ENCODE measurements around the gene CDSN.

The CDSN gene

DNA sequence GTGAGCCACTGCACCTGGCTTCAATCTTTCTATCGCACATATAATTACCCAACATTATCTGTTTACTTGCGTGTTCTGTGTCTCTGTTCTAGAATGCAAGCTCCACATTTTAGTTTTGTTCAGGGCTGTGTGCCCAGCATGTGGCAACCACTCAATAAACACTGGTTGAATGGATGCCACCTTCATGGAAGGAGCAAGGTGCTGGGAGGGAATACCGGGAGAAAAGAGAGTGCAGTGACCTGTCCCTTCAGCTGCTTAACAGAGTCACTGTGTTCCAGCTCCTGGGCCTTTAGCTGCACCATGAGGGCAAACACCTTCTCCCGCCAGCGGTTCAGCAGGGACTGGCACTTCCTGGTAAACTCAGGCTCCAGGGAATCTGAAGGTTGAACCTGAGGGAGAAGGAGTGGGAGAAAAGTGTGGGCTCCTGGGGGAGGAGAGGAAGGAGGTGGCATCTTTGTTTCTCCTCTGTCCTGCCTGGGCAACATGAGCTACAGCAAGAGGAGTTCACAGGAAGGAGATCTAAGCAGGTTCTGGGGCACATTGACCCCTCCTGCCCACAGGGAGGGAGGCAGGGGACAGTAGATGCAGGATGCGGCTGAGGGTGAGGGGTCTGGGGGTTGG lies 29.7 kb upstream of the CDSN start:
- in situ Hi-C loops (cut with MboI; ENCODE audit: low sequenced_read_pairs) = no loop called here

DNA sequence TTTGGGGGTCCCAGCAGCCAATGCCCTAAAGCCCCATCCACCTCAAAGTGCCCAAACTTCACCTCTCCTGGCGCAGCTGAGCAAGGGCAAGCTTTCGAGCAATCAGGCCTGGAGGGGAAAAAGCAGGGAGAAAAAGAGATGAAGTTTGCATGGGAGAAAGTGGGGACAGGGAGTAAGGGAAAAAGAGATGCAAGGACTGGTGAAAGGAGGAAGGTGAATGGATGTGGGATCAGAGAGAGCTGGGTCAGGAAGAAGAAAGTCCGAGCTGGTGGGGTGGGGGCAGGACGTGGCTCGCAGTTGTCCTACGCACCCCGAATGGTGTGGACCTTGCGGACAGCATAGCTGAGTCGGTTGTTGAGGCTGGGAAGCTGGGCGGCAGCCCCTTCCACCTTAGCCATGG lies 25.1 kb upstream of the CDSN start:
- in situ Hi-C loops (cut with MboI; ENCODE audit: low sequenced_read_pairs) = no loop called here

DNA sequence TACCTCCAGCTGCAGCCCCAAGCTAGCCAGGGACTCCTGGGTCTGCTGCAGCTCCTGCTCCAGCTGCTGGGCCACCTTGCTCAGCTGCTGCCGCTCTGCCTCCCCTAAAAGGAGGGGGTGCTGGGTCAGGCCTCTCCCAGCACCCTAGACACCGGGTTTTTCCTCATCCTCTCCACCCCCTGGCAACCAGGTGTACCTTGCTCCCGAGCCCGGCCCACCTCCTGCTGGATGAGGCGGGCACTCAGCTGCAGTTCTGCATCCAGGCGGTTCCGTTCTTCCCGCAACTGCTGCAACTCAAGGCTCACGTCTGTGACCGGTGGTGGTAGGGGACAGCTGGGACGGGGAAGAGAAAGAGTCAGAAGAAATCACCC lies 24.7 kb upstream of the CDSN start:
- in situ Hi-C loops (cut with MboI; ENCODE audit: low sequenced_read_pairs) = no loop called here

DNA sequence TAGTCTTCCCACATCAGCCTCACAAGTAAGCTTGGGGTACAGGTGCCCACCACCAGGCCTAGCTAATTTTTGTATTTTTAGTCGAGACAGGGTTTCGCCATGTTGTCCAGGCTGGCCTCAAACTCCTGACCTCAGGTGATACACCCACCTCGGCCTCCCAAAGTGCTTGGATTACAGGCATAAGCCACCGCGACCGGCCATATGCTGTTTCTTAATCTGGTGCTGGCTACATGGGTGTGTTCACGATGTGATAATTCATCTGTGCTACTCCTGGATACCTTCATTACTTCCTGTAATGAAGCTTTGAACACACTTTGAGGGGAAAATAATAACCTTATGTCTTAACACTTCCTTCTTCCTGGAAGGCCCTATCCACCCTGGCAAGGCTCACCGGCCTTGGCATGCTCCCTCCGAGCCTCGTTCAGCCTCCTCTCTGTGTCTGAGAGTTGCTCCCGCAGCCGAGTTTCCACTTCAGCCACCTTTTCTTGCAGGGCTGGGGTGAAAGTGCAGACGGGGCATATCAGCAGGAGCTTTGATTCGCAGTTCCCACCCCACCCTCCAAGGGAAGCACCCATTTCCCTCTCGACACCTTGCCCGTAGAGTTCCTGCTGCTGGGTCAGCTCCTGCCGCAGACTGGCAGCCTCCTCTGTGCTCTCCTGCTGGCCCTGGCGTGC lies 24.2 kb upstream of the CDSN start:
- in situ Hi-C loops (cut with MboI; ENCODE audit: low sequenced_read_pairs) = no loop called here

DNA sequence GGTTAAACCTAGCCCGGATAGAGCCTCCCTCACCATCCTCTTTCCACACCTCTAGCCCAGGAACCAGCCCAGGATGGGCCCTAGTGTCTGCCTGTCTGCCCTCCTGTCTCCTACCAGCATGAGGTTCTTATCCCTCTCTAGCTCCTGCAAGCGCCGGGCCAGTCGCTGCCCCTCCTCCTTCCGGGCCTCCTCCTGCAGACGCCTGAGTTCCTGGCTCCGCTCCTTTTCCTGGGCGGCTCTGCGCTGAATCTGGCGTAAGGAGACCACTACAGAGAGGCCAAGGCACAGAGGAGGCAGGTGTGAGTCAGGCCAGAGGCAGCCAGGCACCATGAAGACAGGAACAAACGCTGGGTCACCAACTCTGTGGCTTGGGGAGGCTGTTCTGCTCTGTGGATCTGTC lies 22.9 kb upstream of the CDSN start:
- in situ Hi-C loops (cut with MboI; ENCODE audit: low sequenced_read_pairs) = no loop called here

DNA sequence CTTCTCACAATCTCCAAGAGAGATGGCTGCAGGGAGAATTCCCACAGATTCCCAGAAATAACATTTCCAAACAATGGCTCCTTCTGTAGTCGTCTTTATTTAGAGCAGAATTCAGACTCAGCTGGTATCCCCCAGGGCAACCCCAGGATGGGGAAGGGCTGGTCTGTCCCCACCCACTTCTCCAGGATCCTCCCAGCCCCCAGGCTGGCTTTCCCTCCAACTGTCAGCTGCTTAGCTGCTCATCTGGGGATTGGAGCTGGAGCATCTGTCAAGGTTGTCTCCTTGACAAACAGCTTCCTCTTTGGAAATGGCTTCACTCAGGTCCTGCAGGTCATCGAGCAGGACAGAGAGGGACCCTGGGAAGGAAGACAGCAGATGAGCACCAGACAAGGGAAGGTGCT lies 22.1 kb upstream of the CDSN start:
- in situ Hi-C loops (cut with MboI; ENCODE audit: low sequenced_read_pairs) = no loop called here

DNA sequence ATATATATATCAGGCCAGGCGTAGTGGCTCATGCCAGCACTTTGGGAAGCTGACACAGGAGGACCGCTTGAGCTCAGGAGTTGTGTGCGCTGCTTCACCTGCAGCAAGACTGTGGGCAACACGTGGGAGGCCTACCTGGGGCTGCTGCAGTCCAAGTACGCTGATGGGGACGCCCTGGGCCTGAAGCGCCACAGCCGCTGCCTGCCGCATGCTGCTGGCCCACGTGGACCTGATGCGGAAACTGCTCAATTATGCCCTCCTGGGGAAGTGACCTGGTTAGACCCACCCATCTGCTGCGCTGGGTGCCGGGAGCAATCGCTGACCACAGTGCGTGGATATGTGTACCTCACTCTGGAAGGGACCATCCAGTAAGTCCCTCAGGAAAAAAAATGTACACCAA lies 20.4 kb upstream of the CDSN start:
- in situ Hi-C loops (cut with MboI; ENCODE audit: low sequenced_read_pairs) = no loop called here

DNA sequence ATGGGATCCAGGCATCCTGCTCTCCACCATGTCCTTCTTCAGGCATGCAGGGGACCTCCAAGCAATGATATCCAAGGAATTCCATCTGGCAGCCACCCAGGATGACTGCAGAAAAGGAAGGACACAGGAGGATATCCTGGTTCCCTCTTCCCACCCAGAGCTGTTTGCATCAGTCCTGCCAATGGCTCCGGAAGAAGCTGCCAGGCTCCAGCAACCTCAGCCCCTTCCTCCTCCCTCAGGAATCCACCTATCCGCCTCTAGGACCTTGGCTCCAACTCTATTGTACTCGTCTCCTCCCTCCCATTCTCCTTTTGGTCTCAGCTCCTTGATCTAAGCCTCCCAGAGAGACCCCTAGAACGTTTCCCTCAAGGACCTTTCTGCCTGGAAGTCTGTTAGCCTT lies 19.4 kb upstream of the CDSN start:
- in situ Hi-C loops (cut with MboI; ENCODE audit: low sequenced_read_pairs) = loop anchor here (5.0 to 10.0 kb wide), 2 partner anchors 48 to 225 kb away; no protein-coding TSS in a partner anchor

DNA sequence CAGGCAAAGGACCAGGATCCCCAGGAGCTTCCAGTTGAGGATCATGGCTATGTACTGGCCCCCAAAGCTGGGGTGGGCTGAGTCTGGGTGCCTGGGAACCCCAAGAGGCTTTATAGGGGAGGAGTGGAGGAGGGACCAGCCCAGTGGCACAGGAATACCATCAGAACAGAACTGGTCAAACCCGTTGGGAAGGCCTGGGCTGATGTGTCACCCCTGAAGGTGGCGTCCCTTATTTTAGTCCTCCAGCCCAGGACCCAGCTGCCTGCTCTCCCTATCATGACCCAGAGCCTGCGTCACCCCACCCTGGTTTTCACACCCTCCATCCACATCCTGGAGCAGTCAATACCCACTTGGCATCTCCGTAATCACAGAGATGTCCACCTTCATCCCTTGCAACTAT lies 18.7 kb upstream of the CDSN start, which contains the start of gene PSORS1C2:
TSS of gene PSORS1C2 (minus strand) at position 85 of the 400 bp plus-strand sequence. CDS start at position 45, 40 bp downstream.
- in situ Hi-C loops (cut with MboI; ENCODE audit: low sequenced_read_pairs) = loop anchor here (5.0 to 10.0 kb wide), 2 partner anchors 48 to 226 kb away; no protein-coding TSS in a partner anchor

DNA sequence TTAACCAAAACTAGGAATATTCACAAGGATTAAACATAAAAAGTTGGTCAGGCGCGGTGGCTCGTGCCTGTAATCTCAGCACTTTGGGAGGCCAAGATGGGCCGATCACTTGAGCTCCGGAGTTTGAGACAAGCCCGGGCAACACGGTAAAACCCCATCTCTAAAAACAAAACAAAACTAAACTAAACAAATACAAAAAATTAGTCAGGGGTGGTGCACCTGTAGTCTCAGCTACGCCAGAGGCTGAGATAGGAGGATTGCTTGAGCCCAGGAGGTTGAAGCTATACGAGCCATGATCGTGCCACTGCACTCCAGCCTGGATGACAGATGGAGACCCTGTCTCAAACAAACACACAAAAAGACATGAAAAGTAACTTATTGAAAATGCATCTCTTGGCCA lies 15.5 kb upstream of the CDSN start:
- in situ Hi-C loops (cut with MboI; ENCODE audit: low sequenced_read_pairs) = loop anchor here (5.0 to 10.0 kb wide), 2 partner anchors 52 to 229 kb away; no protein-coding TSS in a partner anchor

DNA sequence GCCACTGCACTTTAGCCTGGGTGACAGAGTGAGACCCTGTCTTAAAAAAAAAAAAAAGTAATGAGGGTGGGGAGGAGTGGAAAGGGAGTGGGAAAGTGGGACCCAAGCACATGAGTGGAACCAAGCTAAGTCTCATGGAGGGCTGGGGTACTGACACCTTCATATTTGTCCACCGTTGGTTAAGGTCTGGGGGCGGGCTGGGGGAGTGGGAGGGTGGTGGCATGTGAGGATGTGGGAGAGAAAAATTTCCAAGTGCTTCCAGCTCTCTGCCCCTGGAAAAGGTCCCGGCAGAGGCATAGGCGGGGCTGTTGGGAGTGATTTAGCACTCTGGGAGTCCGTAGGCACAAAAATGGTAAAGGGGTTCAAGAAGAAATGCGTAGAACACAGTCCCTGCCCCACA lies 12.6 kb upstream of the CDSN start:
- in situ Hi-C loops (cut with MboI; ENCODE audit: low sequenced_read_pairs) = loop anchor here (10.0 kb wide), 1 partner anchor 232 kb away; no protein-coding TSS in a partner anchor

DNA sequence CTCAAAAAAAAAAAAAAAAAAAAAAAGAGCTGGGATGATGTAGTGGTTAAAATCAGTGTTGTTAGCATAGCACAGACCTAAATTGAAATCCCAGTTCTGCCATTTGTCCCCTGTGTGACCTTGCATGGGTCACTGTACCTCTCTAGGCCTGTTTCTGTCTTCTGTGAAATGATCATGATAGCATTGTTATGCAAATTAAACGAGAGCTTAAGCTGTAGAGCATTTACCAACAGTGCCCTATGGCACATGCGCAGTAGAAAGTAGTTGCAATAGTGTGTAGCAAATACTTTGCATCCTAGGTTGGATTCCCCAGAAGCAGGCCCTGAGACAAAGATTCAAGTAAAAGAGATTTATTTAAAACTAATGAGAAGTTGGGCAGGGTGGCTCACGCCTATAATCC lies 11.3 kb upstream of the CDSN start:
- in situ Hi-C loops (cut with MboI; ENCODE audit: low sequenced_read_pairs) = loop anchor here (10.0 kb wide), 1 partner anchor 233 kb away; no protein-coding TSS in a partner anchor

DNA sequence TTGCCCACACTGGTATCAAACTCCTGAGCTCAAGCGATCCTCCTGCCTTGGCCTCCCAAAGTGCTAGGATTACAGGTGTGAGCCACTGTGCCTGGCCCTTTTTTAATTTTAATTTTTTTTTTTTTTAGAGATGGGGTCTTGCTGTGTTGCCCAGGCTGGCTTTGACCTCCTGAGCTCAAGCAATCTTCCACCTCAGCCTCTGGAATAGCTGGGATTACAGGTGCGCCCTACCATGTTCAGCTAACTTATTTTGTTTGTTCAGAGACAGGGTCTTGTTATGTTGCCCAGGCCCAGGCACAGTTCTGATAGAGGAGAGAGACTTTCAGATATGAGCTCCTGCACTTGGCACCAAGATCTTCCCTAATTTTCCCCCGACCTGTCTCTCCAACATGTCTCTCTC lies 10.5 kb upstream of the CDSN start:
- in situ Hi-C loops (cut with MboI; ENCODE audit: low sequenced_read_pairs) = loop anchor here (10.0 kb wide), 1 partner anchor 234 kb away; no protein-coding TSS in a partner anchor

DNA sequence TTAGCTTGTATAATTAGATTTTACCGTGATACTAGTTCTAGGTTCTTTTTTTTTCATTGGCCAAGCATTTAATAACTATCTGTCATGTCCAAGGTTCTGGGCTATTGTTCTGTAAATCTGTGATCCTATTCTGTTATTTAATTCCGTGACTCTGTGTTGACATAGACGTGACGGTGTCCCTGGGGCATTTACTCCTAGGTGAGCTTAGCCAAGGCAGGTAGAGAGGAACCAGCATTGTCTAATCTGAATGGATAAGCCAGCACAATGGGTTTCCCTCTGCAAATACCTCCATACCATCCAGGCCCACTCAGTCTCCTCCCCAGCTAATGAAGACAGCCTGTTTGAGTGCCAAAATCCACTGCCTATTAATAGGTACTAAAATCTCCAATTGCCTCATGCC lies 8.9 kb upstream of the CDSN start:
- in situ Hi-C loops (cut with MboI; ENCODE audit: low sequenced_read_pairs) = no loop called here

DNA sequence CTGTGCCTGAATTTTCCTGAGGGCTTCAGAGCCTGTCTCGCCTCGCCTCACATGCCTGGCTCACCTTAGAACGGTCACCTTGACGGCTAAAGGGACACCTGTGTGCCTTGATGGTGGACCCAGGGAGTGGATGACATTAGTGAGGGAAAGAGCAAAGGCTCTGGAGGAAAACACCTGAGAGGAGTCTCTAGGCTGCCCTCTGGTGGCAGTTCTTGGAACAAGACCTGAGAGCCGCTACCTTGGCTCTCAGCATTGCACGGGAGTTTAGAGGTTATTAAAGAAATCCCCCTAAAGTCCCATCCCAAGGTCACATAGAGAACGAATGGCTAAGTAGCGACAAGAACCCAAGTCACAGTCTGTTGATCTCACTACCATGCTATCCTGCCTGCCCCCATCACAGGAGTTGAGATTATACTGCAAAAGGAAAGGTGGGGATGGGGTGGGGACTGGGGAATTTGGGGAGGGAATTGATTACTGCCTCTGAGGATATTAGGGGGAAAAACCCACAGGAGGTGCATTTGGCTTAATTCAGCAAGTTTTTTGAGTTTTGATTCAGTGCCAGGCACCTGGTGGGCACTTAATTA lies 7.9 kb upstream of the CDSN start:
- in situ Hi-C loops (cut with MboI; ENCODE audit: low sequenced_read_pairs) = no loop called here

DNA sequence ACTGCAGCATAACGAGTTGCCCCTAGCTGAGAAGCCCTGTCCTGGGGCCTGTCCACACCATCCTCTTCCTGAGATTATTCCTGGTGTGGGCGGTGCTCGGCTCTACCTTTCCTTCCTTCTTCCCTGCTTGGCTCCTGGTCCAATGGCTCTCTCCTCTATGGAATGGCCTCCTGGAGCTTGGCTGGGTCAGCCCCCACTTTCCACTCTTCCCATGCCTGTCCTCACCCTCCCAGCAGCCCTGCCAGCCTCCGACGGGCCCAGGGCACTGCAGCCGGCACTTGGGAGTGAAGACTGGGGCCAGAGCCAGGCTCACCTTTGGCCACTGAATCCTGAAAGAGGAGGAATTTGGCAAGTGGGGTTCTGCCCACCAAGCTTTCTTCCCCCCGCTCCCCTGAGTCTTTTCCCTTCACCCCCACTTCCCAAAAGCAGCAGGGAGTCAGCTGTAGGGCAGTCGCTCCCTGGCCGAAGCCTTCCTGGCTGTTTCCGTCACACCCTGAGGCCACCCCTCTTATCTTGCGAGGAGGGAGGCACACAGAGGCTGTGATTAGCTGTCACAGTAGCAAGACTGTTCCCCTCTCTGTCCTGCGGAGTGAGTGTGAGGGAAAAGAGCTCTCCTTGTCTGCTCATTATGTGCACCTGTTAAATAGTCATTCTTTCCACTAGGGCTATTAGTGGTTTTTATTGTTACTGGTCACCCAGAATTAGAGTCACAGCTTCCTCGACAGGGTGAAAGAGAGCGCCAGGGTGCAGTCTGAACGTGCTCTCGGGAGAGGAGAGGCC lies 6.3 kb upstream of the CDSN start:
- in situ Hi-C loops (cut with MboI; ENCODE audit: low sequenced_read_pairs) = no loop called here

DNA sequence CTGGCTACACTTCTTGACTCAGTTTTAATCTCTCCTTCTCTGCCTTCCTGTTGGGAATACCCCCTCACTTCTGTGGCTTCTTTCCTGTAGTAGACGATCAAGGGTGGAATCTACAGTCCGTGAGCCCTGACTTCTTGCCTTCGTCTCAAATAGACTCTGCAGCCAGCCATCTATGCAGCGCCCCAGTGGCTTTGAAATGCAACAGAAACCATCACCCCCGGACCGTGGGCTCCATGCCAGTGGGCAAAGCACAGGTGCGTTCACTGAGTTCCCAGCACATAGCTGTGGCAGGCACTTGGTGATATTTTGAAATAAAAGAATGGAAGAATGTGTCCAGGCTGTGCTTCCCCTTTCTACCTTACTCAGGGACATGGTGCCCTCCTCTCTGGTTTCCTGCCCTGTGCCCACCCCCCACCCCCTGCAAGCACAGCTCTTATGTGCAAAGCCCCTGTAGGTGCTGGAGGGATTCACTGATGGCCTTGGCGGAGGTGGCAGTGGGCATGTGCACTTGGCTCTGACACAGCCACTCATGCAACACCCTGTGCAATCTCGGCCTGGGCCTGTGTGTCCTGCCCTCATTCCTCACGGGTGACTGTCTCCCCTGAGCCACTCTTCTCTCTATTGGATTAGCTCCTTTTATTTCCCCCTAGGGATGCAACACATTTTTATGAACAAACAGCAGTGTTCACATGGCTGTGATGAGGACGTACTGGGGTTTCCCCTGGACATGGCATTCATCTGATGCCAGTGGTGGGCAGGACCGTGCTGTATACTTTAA lies 5.5 kb upstream of the CDSN start:
- in situ Hi-C loops (cut with MboI; ENCODE audit: low sequenced_read_pairs) = no loop called here

DNA sequence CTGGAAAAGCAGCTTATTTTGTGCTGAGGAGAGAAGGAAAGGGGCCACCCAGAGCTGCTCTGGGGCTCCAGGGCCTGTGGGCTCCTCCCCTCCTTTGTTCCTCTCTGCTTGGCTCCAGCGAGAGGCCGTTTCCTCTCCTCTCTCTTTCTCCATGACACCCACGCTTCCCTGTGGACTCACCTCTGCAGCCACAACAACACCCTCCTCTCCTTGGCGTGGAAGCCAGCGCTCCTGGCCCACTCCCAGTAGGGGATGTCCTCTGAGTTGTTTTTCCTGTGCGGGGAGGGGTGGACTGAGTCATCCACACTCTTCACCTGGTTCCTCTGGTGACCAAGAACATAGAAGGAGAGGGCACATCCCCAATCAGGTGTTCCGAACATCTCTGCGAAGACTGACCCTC lies 4.9 kb upstream of the CDSN start:
- in situ Hi-C loops (cut with MboI; ENCODE audit: low sequenced_read_pairs) = no loop called here

DNA sequence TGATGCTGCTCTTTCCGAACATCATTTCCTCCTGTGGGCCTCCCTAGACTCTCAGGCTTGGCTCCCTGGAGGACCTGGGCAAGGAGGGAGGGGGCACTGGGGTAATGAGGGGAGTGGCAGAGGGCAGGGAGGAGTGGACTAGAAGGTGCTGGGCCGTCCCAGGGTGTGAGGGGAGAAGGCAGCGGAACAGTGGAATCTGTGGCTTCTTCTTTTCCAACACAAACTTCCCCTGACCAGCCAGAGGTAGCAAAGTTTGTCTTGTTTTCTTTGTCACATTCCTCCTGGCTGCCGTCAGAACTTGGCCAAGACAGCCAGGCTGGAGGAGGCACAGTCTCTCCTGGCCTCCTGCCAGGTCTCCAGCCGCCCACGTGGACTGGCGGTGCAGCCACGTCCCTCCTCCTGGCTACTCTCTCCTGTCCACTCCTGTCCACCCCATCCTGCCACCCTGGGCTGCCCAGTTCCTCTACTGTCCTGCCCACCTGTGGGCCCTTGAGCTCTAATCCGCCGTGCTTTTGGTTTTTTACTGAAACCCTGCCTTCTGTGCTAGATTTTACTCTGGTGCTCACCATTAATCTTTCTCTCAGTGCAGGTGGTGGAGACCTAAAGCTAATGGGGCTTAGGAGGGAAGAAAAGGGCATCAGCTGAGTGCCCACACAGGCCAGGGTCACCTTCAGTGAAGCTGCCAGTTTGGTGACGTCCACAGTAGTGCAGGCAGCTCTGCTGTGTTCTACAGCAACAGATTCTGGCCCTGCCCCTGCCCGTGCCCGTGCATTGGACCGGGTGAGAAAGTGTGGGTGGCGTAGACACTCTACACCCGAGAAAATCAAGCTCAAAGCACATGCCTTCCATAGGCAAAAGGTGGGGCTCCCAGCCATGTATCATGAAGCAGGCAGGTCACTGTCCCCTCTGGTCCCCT lies 2.8 kb upstream of the CDSN start:
- in situ Hi-C loops (cut with MboI; ENCODE audit: low sequenced_read_pairs) = no loop called here

Data from HL-60/S4 (cell line).